Liver (tissue), 3 donors: ENCODE data around the gene LARGE2.

Experiments
- EGR1 ChIP-seq, 2 donors: IDR thresholded peaks; 2 replicates each; pipeline ENCODE4 v1.6.1; 2016 to 2018; ENCODE audit warnings: antibody characterized with exemption in 2 of 2, low read depth in 2 of 2
- JUND ChIP-seq, 2 donors: IDR thresholded peaks; 2 replicates each; pipeline ENCODE4 v1.6.1; 2016; ENCODE audit warnings: antibody characterized with exemption in 2 of 2
- NR2F2 ChIP-seq: IDR thresholded peaks from 2 replicates; pipeline ENCODE4 v1.6.1; 2016; ENCODE audit warnings: antibody characterized with exemption
- RXRA ChIP-seq, 2 donors: IDR thresholded peaks; 2 replicates each; pipeline ENCODE4 v1.6.1; 2017 to 2018; ENCODE audit warnings: antibody characterized with exemption in 2 of 2, mild to moderate bottlenecking in 1 of 2
- SP1 ChIP-seq: IDR thresholded peaks from 2 replicates; pipeline ENCODE4 v1.6.1; 2018; ENCODE audit warnings: antibody characterized with exemption, mild to moderate bottlenecking
- TAF1 ChIP-seq: conservative IDR thresholded peaks from 2 replicates; pipeline ENCODE4 v1.6.1; 2016; ENCODE audit warnings: antibody characterized with exemption, mild to moderate bottlenecking
- YY1 ChIP-seq: IDR thresholded peaks from 2 replicates; pipeline ENCODE4 v1.6.1; 2016; ENCODE audit warnings: antibody characterized with exemption, mild to moderate bottlenecking
- TF ChIP-seq, protein P1 (sequence below): fragments of 150-350 bp; IDR thresholded peaks from 2 replicates; pipeline ENCODE4 v1.5.1; 2017; ENCODE audit warnings: improper control_type of control experiment, low read depth, low read length; ENCODE audit not compliant: missing input control
- TF ChIP-seq, protein P2 (sequence below): IDR thresholded peaks from 2 replicates; pipeline ENCODE4 v1.6.1; 2016; ENCODE audit warnings: antibody characterized with exemption, mild to moderate bottlenecking
- TF ChIP-seq, protein P3 (sequence below): IDR thresholded peaks from 2 replicates; pipeline ENCODE4 v1.6.1; 2016; ENCODE audit warnings: antibody characterized with exemption
- TF ChIP-seq, protein P4 (sequence below): IDR thresholded peaks from 2 replicates; pipeline ENCODE4 v1.6.1; 2016; ENCODE audit warnings: antibody characterized with exemption
- donor health status: healthy.
- donor health status: healthy.

DNA sequence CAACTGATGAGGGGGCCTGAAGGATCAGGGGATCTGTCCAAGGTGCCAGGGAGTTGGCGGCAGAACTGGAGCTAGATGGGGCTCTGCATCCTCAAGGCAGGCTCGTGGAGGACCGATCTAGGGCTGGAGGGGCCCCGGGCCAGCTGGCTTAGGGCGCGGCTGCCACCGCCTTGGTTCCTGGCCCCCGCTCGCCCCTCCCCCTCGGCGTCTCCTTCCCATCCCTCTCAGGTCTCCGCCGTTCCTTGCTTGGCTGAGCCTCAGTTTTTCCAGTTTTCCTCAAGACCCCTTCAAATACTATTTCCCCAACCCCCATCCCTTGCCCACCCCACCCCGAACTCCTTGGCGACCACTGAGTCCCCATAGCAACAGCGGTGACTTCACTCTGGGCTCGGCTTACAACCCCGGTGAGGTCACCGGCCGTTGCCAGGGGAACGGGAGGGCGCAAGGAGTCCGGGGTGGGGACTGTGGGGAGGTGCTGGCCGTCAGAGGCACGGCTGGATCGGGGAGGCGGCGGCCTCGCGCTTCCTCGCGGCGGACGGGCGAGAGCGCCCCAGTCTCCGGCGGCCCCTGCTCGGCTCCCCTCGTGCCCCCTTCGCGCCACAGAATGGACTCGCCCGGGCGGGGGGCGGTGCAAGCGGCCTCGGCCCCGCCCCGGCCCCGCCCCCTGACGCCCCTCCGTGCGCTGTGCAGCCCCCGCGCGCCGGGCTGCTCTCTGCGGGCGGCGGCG lies 22.8 kb upstream of the LARGE2 start:
- TF ChIP-seq, protein P1, sequence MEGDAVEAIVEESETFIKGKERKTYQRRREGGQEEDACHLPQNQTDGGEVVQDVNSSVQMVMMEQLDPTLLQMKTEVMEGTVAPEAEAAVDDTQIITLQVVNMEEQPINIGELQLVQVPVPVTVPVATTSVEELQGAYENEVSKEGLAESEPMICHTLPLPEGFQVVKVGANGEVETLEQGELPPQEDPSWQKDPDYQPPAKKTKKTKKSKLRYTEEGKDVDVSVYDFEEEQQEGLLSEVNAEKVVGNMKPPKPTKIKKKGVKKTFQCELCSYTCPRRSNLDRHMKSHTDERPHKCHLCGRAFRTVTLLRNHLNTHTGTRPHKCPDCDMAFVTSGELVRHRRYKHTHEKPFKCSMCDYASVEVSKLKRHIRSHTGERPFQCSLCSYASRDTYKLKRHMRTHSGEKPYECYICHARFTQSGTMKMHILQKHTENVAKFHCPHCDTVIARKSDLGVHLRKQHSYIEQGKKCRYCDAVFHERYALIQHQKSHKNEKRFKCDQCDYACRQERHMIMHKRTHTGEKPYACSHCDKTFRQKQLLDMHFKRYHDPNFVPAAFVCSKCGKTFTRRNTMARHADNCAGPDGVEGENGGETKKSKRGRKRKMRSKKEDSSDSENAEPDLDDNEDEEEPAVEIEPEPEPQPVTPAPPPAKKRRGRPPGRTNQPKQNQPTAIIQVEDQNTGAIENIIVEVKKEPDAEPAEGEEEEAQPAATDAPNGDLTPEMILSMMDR, result no peak
- TF ChIP-seq, protein P2, sequence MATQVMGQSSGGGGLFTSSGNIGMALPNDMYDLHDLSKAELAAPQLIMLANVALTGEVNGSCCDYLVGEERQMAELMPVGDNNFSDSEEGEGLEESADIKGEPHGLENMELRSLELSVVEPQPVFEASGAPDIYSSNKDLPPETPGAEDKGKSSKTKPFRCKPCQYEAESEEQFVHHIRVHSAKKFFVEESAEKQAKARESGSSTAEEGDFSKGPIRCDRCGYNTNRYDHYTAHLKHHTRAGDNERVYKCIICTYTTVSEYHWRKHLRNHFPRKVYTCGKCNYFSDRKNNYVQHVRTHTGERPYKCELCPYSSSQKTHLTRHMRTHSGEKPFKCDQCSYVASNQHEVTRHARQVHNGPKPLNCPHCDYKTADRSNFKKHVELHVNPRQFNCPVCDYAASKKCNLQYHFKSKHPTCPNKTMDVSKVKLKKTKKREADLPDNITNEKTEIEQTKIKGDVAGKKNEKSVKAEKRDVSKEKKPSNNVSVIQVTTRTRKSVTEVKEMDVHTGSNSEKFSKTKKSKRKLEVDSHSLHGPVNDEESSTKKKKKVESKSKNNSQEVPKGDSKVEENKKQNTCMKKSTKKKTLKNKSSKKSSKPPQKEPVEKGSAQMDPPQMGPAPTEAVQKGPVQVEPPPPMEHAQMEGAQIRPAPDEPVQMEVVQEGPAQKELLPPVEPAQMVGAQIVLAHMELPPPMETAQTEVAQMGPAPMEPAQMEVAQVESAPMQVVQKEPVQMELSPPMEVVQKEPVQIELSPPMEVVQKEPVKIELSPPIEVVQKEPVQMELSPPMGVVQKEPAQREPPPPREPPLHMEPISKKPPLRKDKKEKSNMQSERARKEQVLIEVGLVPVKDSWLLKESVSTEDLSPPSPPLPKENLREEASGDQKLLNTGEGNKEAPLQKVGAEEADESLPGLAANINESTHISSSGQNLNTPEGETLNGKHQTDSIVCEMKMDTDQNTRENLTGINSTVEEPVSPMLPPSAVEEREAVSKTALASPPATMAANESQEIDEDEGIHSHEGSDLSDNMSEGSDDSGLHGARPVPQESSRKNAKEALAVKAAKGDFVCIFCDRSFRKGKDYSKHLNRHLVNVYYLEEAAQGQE, result peak; percentile 87
- TF ChIP-seq, protein P3, sequence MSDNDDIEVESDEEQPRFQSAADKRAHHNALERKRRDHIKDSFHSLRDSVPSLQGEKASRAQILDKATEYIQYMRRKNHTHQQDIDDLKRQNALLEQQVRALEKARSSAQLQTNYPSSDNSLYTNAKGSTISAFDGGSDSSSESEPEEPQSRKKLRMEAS, result no peak
- TF ChIP-seq SP1 (no peak), JUND (IDR thresholded peaks at IDR 0.05) (peak in 1 of 2 donors; percentile 43), NR2F2 (no peak), TAF1 (no peak), EGR1 (IDR thresholded peaks at IDR 0.05; ENCODE audit: low read depth in 2 of 2) (no peak), RXRA (IDR thresholded peaks at IDR 0.05) (no peak), YY1 (no peak)
- TF ChIP-seq, protein P4, sequence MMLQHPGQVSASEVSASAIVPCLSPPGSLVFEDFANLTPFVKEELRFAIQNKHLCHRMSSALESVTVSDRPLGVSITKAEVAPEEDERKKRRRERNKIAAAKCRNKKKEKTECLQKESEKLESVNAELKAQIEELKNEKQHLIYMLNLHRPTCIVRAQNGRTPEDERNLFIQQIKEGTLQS, result no peak
